Measurements from ENCODE around the gene TXNRD1.
A peak's percentile ranks its signal among the peaks of the same experiment; 100 is the strongest.
"Not testable (repeated sequence)": the region's sequence is repeated elsewhere in the genome, so short reads cannot be mapped to it uniquely, and the experiment has no call there.

The TXNRD1 gene

DNA sequence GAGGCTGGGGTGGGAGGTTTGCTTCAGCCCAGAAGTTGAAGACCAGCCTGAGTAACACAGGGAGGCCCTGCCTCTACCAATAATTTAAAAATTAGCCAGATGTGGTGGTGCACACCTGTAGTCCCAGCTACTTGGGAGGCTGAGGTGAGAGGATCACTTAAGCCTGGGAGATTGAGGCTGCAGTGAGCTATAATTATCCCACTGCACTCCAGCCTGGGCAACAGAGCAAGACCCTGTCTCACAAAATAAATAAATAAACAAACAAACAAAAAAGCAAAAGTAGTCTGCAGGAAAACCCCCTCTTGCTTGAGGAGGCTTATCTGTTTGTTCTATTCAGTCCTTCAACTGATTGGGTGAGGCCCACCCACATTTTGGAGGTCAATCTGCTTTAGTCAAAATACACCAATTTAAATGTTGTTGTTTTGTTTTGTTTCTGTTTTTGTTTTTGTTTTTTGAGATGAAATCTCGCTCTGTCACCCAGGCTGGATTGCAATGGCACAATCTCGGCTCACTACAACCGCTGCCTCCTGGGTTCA lies 24.9 kb upstream of the TXNRD1 start:
- no peak for DNase-seq (ENCODE audit: low read depth)

- no peak for DNase-seq (ENCODE audit: low read depth)
These were observed 18.3 kb upstream of the TXNRD1 start for GRCh38 chr12:104197264-104197663.

DNA sequence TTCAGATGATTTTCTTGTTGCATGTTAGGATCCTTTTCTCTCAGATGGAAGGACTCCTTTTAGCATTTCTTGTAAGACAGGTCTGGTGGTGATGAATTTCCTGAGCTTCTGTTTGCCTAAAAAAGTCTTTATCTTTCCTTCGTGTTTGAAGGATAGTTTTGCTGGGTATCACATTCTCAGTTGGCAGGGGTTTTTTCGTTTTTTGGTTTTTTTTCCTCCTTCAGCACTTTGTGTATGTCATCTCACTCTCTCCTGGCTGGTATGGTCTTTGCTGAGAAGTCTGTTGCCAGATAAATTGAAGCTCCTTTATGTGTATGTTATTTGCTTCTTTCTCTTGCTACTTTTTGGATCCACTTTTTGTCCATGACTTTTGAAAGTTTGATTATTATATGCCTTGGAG lies 15.6 kb upstream of the TXNRD1 start:
- no peak for DNase-seq (ENCODE audit: low read depth)

GRCh38 chr12:104201238-104202001 lies 14.2 kb upstream of the TXNRD1 start:
- DNase-seq (ENCODE audit: low read depth) = peak; percentile 9

DNA sequence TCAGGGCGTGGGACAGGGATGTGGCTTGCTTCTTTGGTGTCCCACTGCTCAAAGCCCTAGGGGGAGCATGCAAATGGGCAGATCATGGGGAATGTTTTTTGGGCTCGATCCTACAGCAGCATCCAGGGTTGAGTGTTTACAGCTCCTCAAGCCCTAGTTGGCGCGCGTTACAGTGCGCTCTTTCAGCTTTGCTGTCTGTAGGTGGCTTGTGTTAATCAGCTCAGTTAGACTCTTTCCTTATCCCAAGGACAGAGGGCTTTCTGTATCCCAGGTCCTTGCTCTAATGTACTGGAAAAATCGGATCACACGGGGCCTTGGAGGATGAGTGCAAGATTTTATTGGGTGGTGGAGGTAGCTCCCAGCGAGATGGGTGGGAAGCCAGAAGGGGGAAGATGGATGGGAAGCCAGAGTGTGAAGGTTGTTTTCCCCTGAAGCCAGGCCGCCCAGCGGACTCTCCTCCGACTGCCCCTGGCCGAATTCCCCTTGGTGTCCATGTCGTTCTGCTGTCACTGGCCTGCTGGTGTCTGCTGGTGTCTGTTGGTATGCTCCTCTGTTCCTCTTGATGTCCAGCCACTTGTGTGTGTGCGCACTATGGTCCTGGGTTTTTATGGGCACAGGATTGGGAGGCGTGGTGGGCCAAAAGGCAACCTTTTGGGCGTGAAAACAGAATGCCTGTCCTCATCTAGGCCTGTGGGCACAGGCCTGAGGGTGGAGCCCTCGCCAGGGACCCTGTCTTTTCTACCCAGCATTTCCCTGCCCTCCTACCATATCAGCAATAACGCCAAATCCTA lies 10.7 kb upstream of the TXNRD1 start:
- no peak for DNase-seq (ENCODE audit: low read depth)

DNA sequence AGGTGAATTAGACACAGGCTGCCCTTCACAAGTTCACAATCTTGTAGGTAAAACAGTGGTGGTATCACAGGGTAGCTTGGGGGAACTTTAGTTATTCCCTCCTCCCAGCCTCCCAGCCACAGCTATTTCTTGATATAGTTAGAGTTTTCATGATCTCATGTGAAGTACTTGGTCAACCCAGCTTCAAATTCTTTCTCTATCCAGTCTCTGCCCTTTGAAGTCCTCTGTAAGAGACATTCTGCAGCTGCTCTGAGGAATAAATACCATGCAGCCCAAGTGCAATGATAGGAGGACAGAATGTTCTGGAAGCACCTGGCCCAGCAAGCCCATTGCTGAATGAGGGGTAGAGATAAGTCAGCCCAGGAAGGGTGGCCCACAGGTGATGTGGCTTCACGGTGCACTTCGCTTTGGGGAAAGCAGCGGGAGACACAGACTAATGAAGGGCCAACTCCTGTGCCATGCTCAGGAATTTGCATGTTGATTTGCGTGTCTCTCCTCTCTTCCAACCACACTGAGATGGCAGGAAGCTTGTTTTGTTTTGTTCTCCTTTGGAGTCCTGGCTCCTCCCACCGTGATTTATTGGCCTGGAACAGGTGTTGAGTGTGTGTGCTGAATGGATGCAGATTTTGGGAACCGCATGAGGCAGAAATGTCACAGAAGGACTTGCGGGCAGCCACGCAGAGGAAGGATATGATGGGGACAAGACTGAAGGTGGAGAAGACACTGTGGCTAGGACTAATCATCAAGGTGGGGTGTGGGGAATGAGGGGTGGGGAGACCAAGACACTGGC lies 8.0 kb upstream of the TXNRD1 start:
- DNase-seq (ENCODE audit: low read depth) = no peak

- no peak for DNase-seq (ENCODE audit: low read depth)
These were observed 3.1 kb upstream of the TXNRD1 start for GRCh38 chr12:104212516-104212915.

DNA sequence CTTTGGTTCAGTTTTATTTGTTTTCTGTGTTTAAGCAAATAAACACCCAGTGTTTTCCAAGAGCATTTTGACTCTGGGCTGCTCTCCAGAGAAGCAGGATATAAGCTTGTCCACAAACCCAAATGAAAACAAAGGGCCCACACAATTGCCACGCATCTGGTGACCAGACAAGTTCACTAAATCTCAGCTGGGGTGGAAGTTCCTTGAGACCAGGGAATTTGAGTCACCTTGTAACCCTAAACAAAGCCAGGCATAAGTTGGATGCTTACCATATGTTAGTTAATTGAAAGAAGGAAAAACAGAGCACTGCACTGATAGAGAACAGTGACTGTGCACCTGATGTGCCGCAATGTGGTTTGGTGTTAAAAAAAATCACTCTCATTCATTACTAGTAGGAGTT lies 1.6 kb upstream of the TXNRD1 start:
- DNase-seq (ENCODE audit: low read depth) = no peak

GRCh38 chr12:104216521-104216924 lies 944 bp downstream of the TXNRD1 start:
- no peak for DNase-seq (ENCODE audit: low read depth)

DNA sequence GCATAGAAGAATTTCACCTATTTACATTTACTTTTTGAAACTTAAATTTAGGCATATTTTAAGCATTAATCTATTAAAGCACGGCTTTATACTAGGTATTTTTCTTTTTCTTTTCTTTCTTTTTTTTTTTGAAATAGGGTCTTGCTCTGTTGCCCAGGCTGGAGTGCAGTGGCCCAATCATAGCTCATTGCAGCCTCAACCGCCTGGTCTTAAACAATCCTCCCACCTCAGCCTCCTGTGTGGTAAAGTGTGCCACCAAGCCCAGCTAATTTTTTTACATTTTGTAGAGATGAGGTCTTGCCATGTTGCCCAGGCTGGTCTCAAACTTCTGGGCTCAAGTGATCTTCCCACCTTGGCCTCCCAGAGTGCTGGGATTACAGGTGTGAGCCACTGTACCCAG lies 2.9 kb downstream of the TXNRD1 start:
- DNase-seq (ENCODE audit: low read depth) = not testable (repeated sequence)

DNA sequence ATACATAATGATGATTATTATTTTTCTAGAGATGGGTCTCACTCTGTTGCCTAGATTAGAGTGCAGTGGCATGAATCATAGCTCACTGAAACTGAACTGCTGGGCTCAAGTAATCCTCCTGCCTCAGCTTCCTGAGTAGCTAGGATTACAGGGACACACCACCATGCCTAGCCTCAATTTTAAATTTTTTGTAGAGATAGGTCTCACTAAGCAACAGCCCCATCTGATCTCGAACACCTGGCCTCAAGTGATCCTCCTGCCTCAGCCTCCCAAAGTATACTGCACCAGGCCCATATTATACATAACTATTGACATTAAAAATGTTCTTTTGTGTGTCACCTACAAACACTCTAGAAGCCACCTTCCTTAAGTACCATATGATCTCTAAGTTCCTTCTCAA lies 3.4 kb downstream of the TXNRD1 start:
- no peak for DNase-seq (ENCODE audit: low read depth)

GRCh38 chr12:104219361-104219892 lies 3.8 kb downstream of the TXNRD1 start:
- DNase-seq (ENCODE audit: low read depth) = no peak

- DNase-seq (ENCODE audit: low read depth) = peak; percentile 29
These were observed 4.4 kb downstream of the TXNRD1 start for GRCh38 chr12:104219908-104220404.

- DNase-seq (ENCODE audit: low read depth) = no peak
These were observed 5.4 kb downstream of the TXNRD1 start for GRCh38 chr12:104220931-104221330.

DNA sequence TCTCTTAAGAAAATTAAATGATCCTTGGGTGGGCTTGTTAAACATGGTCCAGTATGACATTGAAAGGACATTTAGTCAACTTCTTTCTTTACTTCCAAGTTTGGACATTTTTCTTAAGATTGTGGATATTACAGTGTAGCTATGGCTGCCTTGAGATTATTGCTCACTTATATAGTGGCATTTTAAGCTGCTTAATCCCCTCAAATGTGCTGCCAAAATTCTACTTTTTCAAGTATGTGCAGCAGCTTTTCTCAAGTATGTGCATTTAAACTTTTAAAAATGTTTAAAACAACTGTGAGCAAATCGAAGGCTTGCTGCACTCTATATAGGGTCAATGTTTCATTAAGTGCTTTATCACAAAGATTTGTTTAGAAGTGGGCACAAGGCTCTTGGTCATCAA lies 7.4 kb downstream of the TXNRD1 start:
- DNase-seq (ENCODE audit: low read depth) = no peak

DNA sequence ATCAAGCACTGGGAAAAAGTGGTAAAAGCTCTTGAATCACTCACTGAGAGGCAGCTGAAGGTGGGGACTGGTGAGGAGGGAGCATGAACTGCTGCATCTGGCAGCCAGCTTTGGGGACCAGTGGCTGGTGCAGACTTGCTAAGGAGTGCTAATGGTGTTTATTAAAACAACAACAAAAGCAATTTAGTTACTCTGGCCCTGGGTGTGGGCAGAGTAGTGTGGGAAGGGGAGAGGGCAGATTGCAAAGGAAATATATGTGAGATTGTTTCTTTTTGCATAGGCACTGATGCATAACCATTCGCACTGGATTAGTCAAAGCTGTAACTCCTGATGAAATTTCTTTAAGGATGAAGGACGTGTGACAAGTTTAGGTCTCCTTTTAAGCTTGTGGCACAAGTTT lies 8.1 kb downstream of the TXNRD1 start:
- no peak for DNase-seq (ENCODE audit: low read depth)

- DNase-seq (ENCODE audit: low read depth) = no peak
These were observed 11.1 kb downstream of the TXNRD1 start for GRCh38 chr12:104226672-104227071.

- no peak for DNase-seq (ENCODE audit: low read depth)
These were observed 14.9 kb downstream of the TXNRD1 start for GRCh38 chr12:104230304-104231095.

DNA sequence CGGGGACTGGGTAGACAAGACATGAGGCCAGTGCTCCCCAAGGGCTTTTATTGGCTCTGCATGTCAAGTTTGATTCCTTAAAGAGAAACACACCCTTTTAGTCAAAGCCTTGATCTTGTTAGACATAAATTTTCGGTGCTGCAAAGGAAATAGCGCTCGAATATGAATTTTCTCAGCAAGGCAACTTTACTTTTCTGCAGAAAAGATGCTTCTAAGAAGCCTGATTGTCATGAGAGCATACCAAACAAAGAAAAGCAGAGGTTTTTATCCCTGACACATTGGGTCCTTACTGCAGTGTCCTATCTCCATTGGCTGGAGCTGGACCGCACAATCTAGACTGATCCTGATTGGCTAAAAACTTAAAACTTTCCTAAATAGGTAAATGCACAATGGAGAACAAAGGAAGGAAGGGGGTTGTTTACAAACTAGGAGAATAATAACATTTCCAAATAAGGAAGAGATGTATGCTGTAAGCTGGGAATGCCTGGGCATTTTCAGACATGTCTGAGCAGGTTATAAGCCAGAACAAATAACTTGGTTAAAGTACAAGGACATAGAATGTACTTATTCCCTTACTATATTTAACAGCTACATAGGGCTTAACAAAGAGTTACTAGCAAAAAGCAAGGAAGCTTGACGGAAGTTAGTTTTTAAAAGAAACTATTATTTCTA lies 17.2 kb downstream of the TXNRD1 start:
- no peak for DNase-seq (ENCODE audit: low read depth)

DNA sequence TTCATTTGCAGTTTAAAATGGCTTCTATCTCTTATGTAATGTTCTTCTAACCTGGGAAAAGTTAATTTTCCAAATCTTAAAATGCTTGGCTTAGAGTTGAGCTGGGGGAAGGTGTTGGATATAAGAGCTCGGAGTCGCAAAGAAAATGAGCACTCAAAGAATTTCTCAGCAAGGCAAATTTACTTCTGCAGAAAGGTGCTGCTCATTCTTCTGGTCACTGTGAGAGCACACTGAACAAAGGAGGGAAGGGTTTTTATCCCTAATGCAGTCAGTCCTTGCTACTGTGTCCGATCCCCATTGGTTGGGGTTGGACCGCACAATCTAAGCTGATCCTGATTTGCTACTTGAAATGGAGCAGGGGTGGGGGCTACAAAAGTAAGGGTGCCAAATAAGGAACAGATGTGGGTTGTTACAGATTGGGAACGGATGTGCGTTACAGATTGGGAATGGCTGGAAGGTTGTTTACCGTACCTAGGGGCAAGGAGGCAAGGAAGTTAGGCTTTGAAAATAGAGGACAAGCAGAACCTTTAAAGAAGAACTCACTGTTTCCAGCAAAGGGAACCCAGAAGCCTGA lies 19.4 kb downstream of the TXNRD1 start:
- no peak for DNase-seq (ENCODE audit: low read depth)
